HCT116 (cell line): ENCODE data around the gene FUT9.

Experiments used
- EGR1 ChIP-seq: IDR thresholded peaks from 2 replicates; pipeline ENCODE4 v1.6.1; 2012; ENCODE audit warnings: low read depth
- ELF1 ChIP-seq: IDR thresholded peaks from 2 replicates; pipeline ENCODE4 v1.6.1; 2012; ENCODE audit warnings: low read depth, borderline replicate concordance
- EZH2 ChIP-seq: fragments of 200-600 bp; sonication (generic); IDR thresholded peaks from 2 replicates; pipeline ENCODE4 v1.6.1; 2017; ENCODE audit warnings: antibody characterized with exemption, mixed run types
- FOSL1 ChIP-seq: IDR thresholded peaks from 2 replicates; pipeline ENCODE4 v1.6.1; 2012; ENCODE audit warnings: low read depth
- POLR2A ChIP-seq: IDR thresholded peaks from 2 replicates; pipeline ENCODE4 v1.7.0; 2011; ENCODE audit warnings: borderline replicate concordance; ENCODE audit not compliant: insufficient read depth, insufficient read length; ENCODE audit errors: extremely low read depth
- RAD21 ChIP-seq: IDR thresholded peaks from 2 replicates; pipeline ENCODE4 v1.6.1; 2012; ENCODE audit warnings: low read depth, mild to moderate bottlenecking
- SRF ChIP-seq: IDR thresholded peaks from 2 replicates; pipeline ENCODE4 v1.6.1; 2012; ENCODE audit warnings: low read depth
- YY1 ChIP-seq: IDR thresholded peaks from 2 replicates; pipeline ENCODE4 v1.6.1; 2011; ENCODE audit warnings: low read length, low read depth, moderate library complexity, mild to moderate bottlenecking; ENCODE audit not compliant: insufficient replicate concordance; ENCODE audit errors: extremely low read depth
- TF ChIP-seq, protein P1 (sequence below), 3 experiments: fragments of 200-600 bp in 1 of 3; sonication (generic) in 1 of 3; IDR thresholded peaks in 2 of 3; conservative IDR thresholded peaks in 1 of 3; 2 replicates each; pipeline ENCODE4 v1.5.1; 2012 to 2017; ENCODE audit warnings: low read depth in 2 of 3, low read length in 2 of 3, antibody characterized with exemption in 1 of 3, borderline replicate concordance in 1 of 3, control low read depth in 1 of 3, mild to moderate bottlenecking in 1 of 3, mixed read lengths in 1 of 3, mixed run types in 1 of 3, moderate library complexity in 1 of 3; ENCODE audit not compliant: insufficient read depth in 1 of 3

- TF ChIP-seq EZH2 (no peak), FOSL1 (no peak), POLR2A (no peak), SRF (no peak), EGR1 (no peak), ELF1 (no peak), RAD21 (no peak), YY1 (no peak)
- TF ChIP-seq, protein P1, sequence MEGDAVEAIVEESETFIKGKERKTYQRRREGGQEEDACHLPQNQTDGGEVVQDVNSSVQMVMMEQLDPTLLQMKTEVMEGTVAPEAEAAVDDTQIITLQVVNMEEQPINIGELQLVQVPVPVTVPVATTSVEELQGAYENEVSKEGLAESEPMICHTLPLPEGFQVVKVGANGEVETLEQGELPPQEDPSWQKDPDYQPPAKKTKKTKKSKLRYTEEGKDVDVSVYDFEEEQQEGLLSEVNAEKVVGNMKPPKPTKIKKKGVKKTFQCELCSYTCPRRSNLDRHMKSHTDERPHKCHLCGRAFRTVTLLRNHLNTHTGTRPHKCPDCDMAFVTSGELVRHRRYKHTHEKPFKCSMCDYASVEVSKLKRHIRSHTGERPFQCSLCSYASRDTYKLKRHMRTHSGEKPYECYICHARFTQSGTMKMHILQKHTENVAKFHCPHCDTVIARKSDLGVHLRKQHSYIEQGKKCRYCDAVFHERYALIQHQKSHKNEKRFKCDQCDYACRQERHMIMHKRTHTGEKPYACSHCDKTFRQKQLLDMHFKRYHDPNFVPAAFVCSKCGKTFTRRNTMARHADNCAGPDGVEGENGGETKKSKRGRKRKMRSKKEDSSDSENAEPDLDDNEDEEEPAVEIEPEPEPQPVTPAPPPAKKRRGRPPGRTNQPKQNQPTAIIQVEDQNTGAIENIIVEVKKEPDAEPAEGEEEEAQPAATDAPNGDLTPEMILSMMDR (IDR thresholded peaks at IDR 0.05 in 2 of 3, conservative IDR thresholded peaks at IDR 0.05 in 1 of 3; ENCODE audit: borderline replicate concordance in 1 of 3, insufficient read depth in 1 of 3, low read depth in 2 of 3, low read length in 2 of 3) = no peak
Measured at GRCh38 chr6:96104910-96105309, 89.1 kb downstream of the FUT9 start.
